ENCODE measurements around the gene ME2. TPM values are rescaled to one million over a fixed set of nuclear protein-coding genes. Genes with fewer than 3 reads are reported as not detected.

The ME2 gene
- total and polyA plus RNA-seq, 2 of the 8 experiments (the other 6 are each of a cell fraction or from before 2014, with no cell fraction given): 54.7 to 66.9 TPM

- TF ChIP-seq SIN3A (conservative IDR thresholded peaks at IDR 0.05 in 1 of 2, IDR thresholded peaks at IDR 0.05 in 1 of 2; ENCODE audit: low read depth in 1 of 2, low read length in 2 of 2) (no peak), HDAC2 (IDR thresholded peaks at IDR 0.05; ENCODE audit: borderline replicate concordance in 1 of 2, low read depth in 2 of 2, low read length in 2 of 2) (no peak), POLR2A (IDR thresholded peaks at IDR 0.05; ENCODE audit: control extremely low read depth in 1 of 2, low read depth in 2 of 2, low read length in 2 of 2) (no peak)
These were observed 7.1 kb upstream of the ME2 start (continued) for GRCh38 chr18:50871846-50872245.

Data from H1 (cell line).